ENCODE results near the gene ZYG11B. TPM values are rescaled to one million over a fixed set of nuclear protein-coding genes. Genes with fewer than 3 reads are reported as not detected.
A peak's percentile ranks its signal among the peaks of the same experiment; 100 is the strongest.
"Not testable (repeated sequence)": the region's sequence is repeated elsewhere in the genome, so short reads cannot be mapped to it uniquely, and the experiment has no call there.

Gene ZYG11B
- total RNA-seq, 1 experiment from 2014 or later = 23.6 TPM

DNA sequence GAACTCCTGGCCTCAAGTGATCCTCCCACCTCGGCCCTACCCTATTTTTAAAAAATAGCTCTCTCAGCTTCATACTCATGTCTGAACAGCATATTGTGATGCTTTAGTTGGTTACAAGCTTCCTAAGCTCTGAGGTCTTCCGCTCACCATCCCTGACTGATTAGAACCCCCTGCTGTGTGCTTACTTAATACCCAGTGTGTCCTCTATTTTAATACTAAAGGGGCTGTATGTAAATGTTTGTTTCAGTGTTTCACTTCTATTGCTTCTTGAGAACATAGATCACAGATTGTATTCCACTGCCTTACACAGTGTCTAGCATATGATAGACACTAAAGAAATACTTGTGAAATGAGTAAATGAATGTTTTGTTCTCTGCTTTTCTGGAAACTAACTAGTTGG lies 29.8 kb downstream of the ZYG11B start:
- DNase-seq (ENCODE audit: low read depth) = no peak

DNA sequence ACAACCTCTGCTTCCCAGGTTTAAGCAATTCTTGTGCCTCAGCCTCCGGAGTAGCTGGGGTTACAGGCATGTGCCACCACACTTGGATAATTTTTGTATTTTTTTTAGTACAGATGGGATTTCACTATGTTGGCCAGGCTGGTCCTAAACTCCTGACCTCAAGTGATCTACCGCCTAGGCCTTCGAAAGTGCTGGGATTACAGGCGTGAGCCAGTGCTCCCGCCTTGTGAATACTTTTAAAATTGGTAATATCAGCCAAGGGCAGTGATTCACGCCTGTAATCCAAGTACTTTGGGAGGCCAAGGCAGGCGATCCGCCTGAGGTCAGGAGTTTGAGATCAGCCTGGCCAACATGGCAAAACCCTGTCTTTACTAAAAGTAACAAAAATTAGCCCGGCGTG lies 33.7 kb downstream of the ZYG11B start:
- DNase-seq (ENCODE audit: low read depth) = no peak

DNA sequence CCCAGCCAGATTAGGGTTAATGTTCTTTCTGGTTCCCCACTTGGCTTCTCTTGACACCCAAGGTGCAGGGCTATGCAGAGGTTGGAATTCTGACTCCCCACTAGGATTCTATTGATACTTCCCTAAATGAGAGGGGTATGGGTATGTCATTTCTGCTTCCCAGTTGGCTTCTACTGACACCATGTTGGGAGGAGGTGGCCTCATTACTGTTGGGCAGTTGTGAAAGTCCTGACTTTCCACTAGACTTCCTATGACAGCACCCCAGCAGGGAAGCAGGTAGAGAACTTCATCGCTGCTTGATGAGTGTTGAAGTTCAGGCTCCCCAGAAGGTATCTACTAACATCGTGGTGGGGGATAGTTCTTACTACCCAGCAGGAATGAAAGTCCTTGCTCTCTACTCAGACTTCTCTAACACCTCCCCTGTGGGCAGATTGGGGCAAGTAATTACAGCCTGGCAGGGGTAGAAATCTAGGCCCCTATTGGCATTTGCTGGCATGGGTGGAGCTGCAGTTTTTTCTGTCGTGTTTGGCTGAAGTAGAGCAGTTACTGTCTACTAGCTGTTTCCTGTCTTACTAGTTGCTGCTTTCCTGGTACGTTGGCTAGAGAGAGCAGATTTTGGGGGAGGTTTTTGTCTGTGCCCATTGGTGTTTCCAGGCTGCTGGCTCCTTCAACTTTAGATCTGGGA lies 41.5 kb downstream of the ZYG11B start:
- no peak for DNase-seq (ENCODE audit: low read depth)

DNA sequence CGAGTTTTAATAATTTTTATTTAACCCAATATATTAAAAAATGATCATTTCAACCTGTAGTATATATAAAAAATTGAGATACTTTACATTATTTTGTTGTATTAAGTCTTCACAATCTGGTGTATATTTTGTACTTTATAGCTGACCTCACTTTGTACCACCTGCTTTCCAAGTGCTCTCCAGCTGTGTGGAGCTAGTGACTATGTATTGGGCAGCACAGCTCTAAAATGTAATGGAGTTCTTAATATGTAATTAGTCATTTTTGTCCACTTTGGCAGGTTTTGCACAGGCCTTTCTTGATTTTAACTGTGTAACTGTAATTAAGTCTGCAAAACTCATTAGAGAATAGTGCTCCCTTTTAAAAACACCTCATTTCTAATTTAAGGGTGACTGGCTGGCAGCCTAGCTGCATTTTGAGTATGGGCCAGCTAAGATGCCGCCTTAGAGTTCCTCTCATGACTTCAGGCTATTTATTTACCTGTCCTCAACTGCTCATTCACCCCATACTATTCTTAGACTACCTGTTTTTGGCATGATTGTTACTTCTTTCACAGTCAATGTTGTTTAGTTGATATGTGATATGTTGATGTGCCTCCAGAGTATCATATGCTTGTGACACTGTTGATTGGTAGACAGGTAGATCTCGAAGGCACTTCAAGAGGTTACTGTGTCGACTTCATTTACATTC lies 43.2 kb downstream of the ZYG11B start:
- no peak for DNase-seq (ENCODE audit: low read depth)

DNA sequence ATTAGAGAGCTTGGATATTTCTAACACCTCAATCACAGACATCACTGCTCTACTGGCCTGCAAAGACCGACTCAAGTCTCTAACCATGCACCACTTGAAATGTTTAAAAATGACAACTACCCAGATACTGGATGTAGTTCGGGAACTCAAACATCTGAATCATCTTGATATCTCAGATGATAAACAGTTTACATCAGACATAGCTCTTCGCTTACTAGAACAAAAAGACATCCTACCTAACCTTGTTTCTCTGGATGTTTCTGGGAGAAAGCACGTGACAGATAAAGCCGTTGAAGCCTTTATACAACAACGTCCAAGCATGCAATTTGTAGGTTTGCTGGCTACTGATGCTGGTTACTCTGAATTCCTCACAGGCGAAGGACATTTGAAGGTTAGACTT lies 45.1 kb downstream of the ZYG11B start:
- DNase-seq (ENCODE audit: low read depth) = no peak

DNA sequence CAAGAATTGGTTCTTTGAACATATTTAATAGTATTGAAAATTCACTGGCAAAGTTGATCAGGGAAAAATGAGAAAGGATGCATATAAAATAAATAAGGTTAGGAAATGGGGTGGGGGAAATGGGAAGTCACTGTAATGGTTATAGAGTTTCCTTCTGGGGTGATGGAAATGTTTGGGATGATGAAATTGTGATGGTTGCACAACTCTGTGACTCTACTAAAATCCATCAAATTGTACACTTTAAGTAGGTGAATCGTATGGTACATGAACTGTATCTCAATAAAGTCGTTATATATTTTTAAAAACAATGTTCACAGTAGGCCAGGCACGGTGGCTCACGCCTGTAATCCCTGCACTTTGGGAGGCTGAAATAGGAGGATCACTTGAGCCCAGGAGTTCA lies 59.9 kb downstream of the ZYG11B start:
- no peak for DNase-seq (ENCODE audit: low read depth)

DNA sequence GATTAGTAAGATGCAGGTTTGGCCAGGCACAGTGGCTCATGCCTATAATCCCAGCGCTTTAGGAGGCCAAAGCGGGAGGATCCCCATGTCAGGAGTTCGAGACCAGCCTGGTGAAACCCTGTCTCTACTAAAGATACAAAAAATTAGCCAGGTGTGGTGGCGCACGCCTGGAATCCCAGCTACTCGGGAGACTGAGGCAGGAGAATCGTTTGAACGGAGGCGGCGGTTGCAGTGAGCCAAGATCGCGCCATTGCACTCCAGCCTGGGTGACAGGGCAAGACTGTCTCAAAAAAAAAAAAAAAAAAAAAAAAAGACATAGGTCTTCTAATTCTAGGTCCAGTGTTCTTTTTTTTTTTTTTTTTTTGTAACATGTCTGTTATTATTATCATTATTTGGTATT lies 64.2 kb downstream of the ZYG11B start:
- DNase-seq (ENCODE audit: low read depth) = not testable (repeated sequence)

DNA sequence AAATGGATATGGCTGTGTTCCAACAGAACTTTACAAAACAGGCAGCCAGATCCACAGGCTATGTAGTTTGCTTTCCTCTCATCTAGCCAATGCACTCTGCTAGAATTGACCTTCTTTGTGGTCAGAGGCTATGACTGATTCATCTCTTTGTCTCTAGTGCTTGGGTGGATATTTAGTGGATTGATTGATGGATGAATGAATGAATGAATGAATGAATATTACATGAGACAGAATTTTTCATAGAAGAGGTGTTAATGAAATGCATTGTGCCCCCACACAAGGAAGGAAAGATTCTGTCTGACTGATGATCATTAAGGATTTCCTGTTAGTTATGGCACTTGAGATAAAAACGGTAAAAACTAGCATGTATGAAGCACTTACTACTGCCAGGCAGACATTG lies 65.8 kb downstream of the ZYG11B start:
- peak; percentile 7 for DNase-seq (ENCODE audit: low read depth)

DNA sequence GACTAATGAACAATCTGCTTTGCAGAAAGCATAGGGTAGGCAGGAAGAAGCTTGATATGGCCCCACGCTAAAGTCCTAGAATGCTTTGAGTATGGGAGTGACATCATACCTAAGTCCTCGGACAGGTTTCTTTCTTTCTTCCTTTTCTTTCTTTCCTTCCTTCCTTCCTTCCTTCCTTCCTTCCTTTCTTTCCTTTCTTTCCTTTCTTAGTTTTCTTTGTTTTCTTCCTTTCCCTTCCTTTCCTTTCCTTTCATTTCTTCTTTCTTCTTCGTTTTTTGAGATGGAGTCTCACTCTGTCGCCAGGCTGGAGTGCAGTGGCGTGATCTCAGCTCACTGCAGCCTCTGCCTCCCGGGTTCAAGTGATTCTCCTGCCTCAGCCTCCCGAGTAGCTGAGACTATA lies 67.5 kb downstream of the ZYG11B start:
- DNase-seq (ENCODE audit: low read depth) = not testable (repeated sequence)

DNA sequence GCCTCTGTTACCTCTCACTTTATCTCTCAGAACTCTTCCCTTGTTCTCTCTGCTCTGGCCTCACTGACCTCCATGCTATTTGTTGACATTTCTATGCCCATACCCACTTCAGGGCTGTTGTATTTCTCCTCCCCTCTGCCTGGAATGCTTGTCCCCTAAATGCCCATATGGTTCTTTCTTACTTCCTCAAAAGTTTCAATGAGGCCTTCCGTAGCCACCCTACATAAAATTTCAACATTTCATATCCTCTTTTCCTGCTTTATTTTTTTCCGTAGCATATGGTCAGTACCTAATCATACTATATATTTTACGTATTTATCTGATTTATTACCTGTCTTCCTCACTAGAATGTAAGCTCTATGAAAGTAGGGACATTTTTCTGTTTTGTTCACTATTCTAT lies 69.2 kb downstream of the ZYG11B start:
- DNase-seq (ENCODE audit: low read depth) = no peak

DNA sequence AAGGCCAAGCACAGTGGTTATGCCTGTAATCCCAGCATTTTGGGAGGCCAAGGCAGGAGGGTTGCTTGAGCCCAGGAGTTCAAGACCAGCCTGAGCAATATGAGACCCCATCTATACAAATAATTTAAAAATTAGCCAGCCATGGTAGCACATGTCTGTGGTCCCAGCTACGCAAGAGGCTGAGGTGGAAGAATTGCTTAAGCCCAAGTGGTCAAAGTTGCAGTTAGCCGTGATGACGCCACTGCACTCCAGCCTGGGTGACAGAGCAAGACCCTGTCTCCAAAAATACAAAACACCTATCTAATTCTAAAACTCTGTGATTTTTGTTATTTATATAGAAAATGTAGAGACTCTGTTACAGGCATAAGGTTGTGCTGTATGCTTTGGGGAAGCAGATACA lies 72.1 kb downstream of the ZYG11B start:
- no peak for DNase-seq (ENCODE audit: low read depth)

DNA sequence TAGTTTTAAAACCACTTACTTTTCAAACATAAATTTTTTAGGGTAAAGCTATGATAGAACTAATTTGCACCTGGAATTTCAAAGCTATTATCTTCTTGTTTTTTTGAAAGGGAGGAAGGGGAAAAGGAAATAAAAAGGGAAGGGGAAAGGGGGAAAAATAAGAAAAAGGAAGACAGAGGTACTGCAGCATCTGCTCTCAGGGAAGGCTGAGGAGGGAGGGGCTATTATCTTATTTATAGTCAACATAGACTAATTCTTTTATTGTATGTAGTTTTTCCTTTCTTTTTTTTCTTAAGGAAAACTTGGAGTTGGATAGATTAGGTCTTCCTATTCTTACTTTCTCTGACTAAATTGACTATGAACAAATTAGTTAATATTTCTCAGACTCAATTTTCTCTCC lies 74.8 kb downstream of the ZYG11B start:
- DNase-seq (ENCODE audit: low read depth) = no peak

DNA sequence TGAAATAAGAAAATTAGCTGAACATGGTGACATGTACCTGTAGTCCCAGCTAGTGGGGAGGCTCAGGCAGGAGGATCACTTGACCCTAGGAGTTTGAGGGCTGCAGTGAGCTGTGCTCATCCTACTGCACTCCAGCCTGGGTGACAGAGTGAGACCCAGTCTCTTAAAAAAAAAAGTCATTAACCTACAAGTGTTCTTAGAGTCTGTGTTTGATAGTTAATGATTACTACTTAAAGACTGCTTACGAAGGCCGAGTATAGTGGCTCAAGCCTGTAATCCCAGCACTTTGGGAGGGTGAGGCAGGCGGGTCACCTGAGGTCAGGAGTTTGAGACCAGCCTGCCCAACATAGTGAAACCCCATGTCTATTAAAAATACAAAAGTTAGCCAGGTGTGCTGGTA lies 77.8 kb downstream of the ZYG11B start:
- DNase-seq (ENCODE audit: low read depth) = not testable (repeated sequence)

DNA sequence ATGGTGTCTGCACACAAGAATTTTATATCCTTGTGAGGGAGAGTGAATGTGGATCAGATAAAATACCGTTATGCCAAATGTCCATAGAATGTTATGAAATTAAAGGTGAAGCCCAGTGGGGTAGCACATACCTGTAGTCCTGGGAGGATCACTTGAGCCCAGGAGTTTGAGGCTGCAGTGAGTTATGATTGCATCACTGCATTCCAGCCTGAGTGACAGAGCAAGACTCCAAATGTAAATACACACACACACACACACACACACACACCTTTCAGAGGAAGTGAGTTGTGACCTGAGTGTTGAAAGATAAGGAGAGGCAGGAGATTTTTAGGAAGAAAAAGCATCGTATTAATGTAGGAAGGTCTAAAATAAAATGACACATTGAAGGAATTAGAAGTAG lies 88.2 kb downstream of the ZYG11B start:
- no peak for DNase-seq (ENCODE audit: low read depth)

DNA sequence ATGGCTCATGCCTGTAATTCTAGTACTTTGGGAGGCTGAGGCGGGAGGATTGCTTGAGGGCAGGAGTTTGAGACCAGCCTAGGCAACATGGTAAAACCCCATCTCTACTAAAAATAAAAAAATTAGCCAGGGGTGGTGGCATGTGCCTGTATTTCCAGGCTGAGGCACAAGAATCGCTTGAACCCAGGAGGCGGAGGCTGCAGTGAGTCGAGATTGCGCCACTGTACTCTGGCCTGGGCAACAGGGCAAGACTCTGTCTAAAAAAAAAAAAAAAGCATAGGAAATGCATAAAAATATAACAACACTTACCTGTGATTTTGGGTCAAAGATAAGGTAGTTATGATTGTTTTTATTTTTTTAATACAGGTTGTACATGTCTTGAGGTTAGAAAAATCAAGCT lies 94.6 kb downstream of the ZYG11B start:
- not testable (repeated sequence) for DNase-seq (ENCODE audit: low read depth)

DNA sequence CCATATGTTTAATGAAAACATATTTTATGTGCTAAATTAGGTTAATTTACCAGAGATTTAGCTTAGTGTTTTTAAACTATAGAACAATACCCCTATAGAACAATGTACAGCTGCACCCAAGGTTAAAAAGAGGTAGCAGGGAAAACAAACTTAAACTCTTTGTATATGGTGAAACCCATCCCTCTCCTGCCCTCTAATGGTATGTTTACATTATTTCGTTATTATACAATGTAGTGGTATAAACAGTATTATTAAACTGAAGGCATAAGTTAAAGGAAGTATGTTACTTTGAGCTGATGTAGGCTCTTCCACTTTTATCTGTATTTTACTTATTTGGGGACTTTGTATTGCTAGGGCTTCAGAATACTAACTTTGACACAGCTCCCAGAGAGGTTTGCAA lies 99.6 kb downstream of the ZYG11B start:
- DNase-seq (ENCODE audit: low read depth) = no peak

DNA sequence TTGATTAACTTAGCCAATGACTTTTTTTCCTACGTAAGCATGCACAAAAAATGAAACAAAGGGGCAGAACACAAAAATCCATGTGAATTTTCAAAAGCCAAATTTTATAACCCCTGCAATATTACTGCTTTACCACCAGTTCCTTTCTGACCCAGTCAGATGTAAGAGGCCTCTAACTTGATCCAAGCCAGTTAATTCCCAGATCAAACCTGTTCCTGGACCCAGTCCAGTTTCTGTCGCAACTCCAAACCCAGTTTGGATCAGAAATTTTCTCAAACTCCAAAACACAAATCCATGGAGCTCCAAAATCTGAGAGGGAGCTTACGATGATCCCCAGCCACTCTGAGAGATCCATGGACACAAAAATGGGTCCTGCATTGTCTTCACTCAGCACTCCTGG lies 108.5 kb downstream of the ZYG11B start:
- no peak for DNase-seq (ENCODE audit: low read depth)

DNA sequence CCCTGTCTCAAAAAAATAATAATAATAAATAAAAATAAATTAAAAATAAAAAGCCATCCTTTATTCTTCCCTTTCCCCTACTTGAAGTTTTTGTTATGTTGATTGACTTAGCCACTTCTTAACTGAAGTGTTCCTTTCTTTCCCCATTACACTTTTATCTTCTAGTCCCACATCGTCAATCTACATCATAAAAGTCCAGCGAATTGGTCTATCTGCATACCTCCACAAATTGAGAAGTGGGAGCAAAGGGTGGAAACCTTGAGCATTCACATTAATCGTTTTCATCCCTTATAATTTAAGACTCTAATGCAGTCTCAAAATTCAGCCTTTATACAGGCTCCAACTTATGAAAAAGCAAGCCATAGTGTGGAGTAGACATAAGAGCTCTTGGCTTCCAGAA lies 109.8 kb downstream of the ZYG11B start:
- no peak for DNase-seq (ENCODE audit: low read depth)

DNA sequence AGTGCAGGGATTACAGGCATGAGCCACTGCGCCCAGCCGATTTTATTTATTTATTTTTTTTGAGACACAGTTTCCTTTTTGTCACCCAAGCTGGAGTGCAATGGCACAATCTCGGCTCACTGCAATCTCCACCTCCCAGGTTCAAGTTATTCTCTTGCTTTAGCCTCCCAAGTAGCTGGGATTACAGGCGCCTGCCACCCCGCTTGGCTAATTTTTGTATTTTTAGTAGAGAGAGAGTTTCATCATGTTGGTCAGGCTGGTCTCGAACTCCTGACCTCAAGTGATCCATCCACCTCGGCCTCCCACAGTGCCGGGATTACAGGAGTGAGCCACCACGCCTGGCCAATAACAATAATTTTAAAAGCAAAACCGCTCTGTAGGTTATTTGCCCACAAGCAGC lies 112.9 kb downstream of the ZYG11B start:
- not testable (repeated sequence) for DNase-seq (ENCODE audit: low read depth)

DNA sequence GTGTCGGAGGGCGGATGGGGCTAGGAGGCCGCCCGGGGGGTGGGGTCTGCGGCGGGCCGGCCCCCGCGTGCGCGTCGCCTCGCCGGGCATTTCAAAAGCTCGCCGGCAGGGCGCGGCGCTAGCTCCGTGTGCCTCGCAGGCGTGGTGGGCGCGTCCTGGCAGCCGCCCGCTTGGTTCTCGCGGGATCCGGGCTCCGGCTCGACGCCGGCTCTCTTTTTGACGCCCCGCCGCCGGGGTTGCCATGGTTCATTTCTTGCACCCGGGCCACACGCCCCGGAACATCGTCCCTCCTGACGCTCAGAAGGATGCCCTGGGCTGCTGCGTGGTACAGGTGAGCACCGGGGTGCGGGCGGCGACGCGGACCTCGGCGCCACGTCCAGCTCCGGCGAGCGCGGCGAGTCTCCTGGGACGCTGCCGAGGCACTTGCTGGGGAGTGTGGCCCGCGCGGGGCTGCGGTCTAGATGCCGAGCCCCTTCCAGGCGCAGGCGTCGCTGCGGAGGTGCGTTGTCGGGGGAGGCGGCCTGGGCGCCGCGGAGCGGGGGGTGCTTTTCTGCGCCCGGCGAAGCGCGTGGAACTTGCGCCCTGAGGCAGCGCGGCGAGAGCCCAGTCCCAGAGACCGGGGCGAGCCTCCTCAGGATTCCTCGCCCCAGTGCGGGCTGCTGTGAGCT lies 116.5 kb downstream of the ZYG11B start, which contains the start of gene ZYG11A:
ZYG11A (plus strand) TSS at position 118 of the 668 bp plus-strand sequence; CDS start at position 242, 124 bp downstream.
- DNase-seq (ENCODE audit: low read depth) = peak; percentile 82

DNA sequence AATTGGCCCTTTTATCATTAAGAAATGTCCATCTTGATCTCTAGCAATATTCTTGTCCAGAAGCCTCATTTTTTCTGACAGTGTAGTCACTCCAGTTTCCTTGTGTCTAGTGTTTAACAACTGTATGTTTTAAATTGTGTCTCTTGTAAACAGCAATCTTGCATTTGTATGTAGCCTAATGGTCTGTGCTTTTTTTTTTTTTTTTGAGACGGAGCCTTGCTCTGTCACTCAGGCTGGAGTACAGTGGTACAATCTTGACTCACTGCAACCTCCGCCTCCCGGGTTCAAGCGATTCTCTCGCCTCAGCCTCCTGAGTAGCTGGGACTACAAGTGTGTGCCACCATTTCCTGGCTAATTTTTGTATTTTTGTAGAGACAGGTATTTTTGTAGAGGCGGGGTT lies 118.9 kb downstream of the ZYG11B start:
- not testable (repeated sequence) for DNase-seq (ENCODE audit: low read depth)

DNA sequence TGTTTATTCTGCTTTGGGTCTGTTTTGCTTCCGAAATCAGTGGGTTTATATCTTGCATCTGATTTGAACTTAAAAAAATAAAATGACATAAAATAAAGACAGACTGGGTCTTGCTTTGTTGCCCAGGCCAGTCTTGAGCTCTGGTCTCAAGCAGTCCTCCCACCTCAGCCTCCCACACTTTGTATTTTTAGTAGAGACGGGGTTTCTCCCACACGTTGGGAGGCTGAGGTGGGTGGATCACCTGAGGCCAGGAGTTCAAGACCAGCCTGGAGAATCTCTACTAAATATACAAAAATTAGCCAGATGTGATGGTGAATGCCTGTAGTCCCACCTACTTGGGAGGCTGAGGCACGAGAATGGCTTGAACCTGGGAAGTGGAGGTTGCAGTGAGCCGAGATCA lies 122.2 kb downstream of the ZYG11B start:
- DNase-seq (ENCODE audit: low read depth) = no peak

DNA sequence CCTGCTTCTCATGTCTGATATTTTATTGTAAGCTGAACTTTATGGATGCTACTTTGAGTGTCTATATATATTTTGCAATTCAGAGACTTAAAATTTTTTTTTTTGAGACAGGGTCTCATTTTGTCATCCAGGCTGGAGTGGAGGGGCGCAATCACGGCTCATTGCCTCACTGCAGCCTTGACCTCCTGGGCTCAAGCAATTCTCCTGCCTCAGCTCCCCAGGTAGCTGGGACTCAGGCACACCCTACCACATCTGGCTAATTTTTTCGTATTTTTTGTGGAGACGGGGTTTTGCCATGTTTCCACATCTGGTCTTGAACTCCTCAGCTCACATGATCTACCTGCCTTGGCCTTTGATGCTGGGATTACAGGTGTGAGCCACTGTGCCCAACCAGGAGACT lies 124.7 kb downstream of the ZYG11B start:
- no peak for DNase-seq (ENCODE audit: low read depth)

All from RPMI7951 (cell line).